A549 treated with AZD2906 at 1 μM for 4 hours (cell line): ENCODE measurements around the gene KHDRBS1. TPM values are rescaled to one million over a fixed set of nuclear protein-coding genes. Genes with fewer than 3 reads are reported as not detected.

Experiments
- total RNA-seq: library from RNA; stranded (reverse); fragments of 200-300 nt; extraction: Qiagen RNA extraction; gene quantifications from 5 replicates; pipeline ENCODE4 v1.2.3, GENCODE V29; 2022

The KHDRBS1 gene, protein sequence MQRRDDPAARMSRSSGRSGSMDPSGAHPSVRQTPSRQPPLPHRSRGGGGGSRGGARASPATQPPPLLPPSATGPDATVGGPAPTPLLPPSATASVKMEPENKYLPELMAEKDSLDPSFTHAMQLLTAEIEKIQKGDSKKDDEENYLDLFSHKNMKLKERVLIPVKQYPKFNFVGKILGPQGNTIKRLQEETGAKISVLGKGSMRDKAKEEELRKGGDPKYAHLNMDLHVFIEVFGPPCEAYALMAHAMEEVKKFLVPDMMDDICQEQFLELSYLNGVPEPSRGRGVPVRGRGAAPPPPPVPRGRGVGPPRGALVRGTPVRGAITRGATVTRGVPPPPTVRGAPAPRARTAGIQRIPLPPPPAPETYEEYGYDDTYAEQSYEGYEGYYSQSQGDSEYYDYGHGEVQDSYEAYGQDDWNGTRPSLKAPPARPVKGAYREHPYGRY
- total RNA-seq = 126 to 142 TPM (median 130 TPM) in 5 replicates

GRCh38 chr1:32013386-32014198 is at the start of gene KHDRBS1:
Gene KHDRBS1, plus strand, starts transcription at chr1:32013868. Its CDS starts 128 bp downstream, at chr1:32013996.

DNA sequence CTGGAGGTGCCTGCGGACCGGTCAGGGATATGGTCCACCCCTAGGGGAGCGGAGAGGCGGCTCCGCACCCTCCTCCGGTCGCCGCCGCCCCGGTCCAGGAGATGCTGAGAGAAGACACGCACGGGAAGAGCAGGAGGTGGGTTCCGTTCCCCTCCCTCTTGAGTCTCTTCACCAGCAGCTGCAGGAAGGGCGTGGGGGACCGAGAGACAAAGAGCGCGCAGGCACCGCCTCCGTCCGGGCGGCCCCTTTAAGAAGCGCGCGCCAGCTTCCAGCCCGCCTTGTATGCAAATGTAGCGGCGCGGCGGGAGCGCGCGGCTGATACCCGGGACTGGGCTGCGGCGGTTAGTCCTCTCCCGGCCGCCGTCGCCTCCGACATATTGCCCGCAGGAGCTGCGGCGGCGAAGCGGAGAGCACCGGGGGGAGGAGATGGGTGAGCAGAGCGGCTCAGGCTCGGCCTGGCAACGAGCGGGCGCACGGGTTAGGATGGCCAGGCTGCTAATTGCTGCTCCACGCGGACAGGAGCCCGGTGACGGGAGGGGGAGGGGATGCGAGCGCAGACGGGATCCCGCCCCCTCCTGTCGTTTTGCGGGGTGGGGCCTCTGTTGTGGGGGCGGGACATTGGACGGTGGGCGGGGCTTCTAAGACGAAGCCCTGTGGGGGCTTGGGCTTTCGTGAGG is 59.1 kb downstream of the KHDRBS1 start, which contains the start of gene TMEM39B:
Gene TMEM39B (plus strand): TSS at position 318 of the 677 bp plus-strand sequence. CDS start 109 bp downstream, at position 427.

Other genes starting within 250 kb of the KHDRBS1 start
- gene ADGRB2, start 249.5 kb upstream of the KHDRBS1 start, total RNA-seq = 4.0 to 5.1 TPM (median 4.6 TPM) in 5 replicates
- 3.3 to 4.8 TPM (median 3.9 TPM) in 5 replicates for gene SPOCD1, start 197.8 kb upstream of the KHDRBS1 start, total RNA-seq
- gene PTP4A2, start 75.5 kb upstream of the KHDRBS1 start, total RNA-seq = 148 to 167 TPM (median 158 TPM) in 5 replicates
- 9.4 to 11.1 TPM (median 10.9 TPM) in 5 replicates for gene TMEM39B, start 59.1 kb downstream of the KHDRBS1 start, total RNA-seq
- gene KPNA6, start 94.2 kb downstream of the KHDRBS1 start, total RNA-seq = 12.7 to 18.2 TPM (median 13.8 TPM) in 5 replicates
- 24.3 to 31.2 TPM (median 24.9 TPM) in 5 replicates for gene TXLNA, start 165.8 kb downstream of the KHDRBS1 start, total RNA-seq
- gene CCDC28B, start 186.7 kb downstream of the KHDRBS1 start, total RNA-seq = 1.6 to 2.0 TPM (median 1.8 TPM) in 5 replicates
- gene IQCC, start 191.8 kb downstream of the KHDRBS1 start, total RNA-seq = 1.4 to 2.1 TPM (median 1.8 TPM) in 5 replicates
- gene DCDC2B, start 195.2 kb downstream of the KHDRBS1 start, total RNA-seq = not detected in 5 replicates
- 7.3 to 9.4 TPM (median 8.8 TPM) in 5 replicates for gene TMEM234, start 208.5 kb downstream of the KHDRBS1 start, total RNA-seq
- 267 to 287 TPM (median 277 TPM) in 5 replicates for gene EIF3I, start 208.5 kb downstream of the KHDRBS1 start, total RNA-seq
- 0.29 to 0.88 TPM (median 0.45 TPM) in 5 replicates for gene FAM167B, start 233.4 kb downstream of the KHDRBS1 start, total RNA-seq
- gene LCK, start 237.4 kb downstream of the KHDRBS1 start, total RNA-seq = 0.06 to 0.09 TPM in 2 of 5 replicates, not detected in the others